Gastroesophageal sphincter (tissue), 4 donors: ENCODE results near the gene SIDT1. TPM values are rescaled to one million over a fixed set of nuclear protein-coding genes. Genes with fewer than 3 reads are reported as not detected.

Experiments
- ATAC-seq: fragments of 150-250 bp; one replicate; pipeline ENCODE4 v1.9.1; 2016; ENCODE audit warnings: mild to moderate bottlenecking, moderate library complexity
- H3K27ac ChIP-seq, 4 donors: fragments of 200-600 bp; sonication (generic) in 3 of 4; 1 replicate in 3 of 4; 2 replicates in 1 of 4; pipeline ENCODE4 v1.5.1; 2016 to 2019
- H3K27me3 ChIP-seq: fragments of 200-600 bp; sonication (generic); one replicate; pipeline ENCODE4 v1.5.1; 2019
- H3K36me3 ChIP-seq, 2 donors: fragments of 200-600 bp; sonication (generic); one replicate each; pipeline ENCODE4 v1.5.1; 2019; ENCODE audit warnings: control low read depth in 1 of 2
- H3K4me1 ChIP-seq, 3 donors: fragments of 200-600 bp; sonication (generic); 1 replicate in 2 of 3; 2 replicates in 1 of 3; pipeline ENCODE4 v1.5.1; 2016 to 2019; ENCODE audit warnings: control low read depth in 2 of 3
- H3K4me3 ChIP-seq, 2 donors: fragments of 200-600 bp; sonication (generic); one replicate each; pipeline ENCODE4 v1.5.1; 2019; ENCODE audit warnings: mild to moderate bottlenecking in 1 of 2, moderate library complexity in 1 of 2
- H3K9me3 ChIP-seq, 3 donors: fragments of 200-600 bp; sonication (generic); one replicate each; pipeline ENCODE4 v1.5.1; 2017 to 2019; ENCODE audit warnings: control low read depth in 2 of 3
- CTCF ChIP-seq, 4 experiments: fragments of 200-600 bp in 2 of 4; fragments of 450-650 bp in 2 of 4; sonication (generic) in 1 of 4; IDR thresholded peaks; one replicate each; pipeline ENCODE4 v1.5.1; 2017 to 2019; ENCODE audit warnings: antibody characterized with exemption in 4 of 4, mild to moderate bottlenecking in 2 of 4, moderate library complexity in 2 of 4
- EP300 ChIP-seq: sonication (generic); formaldehyde crosslinking; IDR thresholded peaks from one replicate; pipeline ENCODE4 v1.6.1; 2017; ENCODE audit warnings: antibody characterized with exemption, mild to moderate bottlenecking
- POLR2A ChIP-seq, 2 donors: fragments of 450-650 bp; IDR thresholded peaks; one replicate each; pipeline ENCODE4 v1.6.1; 2017; ENCODE audit warnings: antibody characterized with exemption in 2 of 2, mild to moderate bottlenecking in 2 of 2, moderate library complexity in 1 of 2
- POLR2AphosphoS5 ChIP-seq: sonication (generic); formaldehyde crosslinking; IDR thresholded peaks from one replicate; pipeline ENCODE4 v1.6.1; 2017; ENCODE audit warnings: antibody characterized with exemption
- WGBS, 2 donors: methylation state at CpG; one replicate each; pipeline ENCODE4 v1.1.5; 2018; ENCODE audit warnings: low coverage in 1 of 2; 5-methylcytosine and 5-hydroxymethylcytosine counted together
- total RNA-seq, 4 donors: library from RNA; depleted of rRNA; stranded (reverse); fragments of >200 nt; gene quantifications; one replicate each; pipeline ENCODE4 v1.1.0, GENCODE V29; 2016

SIDT1 gene
- total RNA-seq, 4 donors from 2014 or later, result 0.15 to 0.99 (median 0.86) TPM

GRCh38 chr3:113620091-113620490 lies 87.7 kb downstream of the SIDT1 start:
- TF ChIP-seq POLR2AphosphoS5, result no peak
- no peak for TF ChIP-seq EP300
- TF ChIP-seq CTCF (IDR thresholded peaks at IDR 0.05), result no peak
- no peak for TF ChIP-seq POLR2A (IDR thresholded peaks at IDR 0.05)
- Histone ChIP-seq H3K27ac (no peak overlapping the region), H3K9me3 (no peaks in the 10 kb centered on the region), H3K36me3 (no peaks in the 10 kb centered on the region), H3K4me1 (peaks cover 0 to 5% (median 0%) of the 10 kb centered on the region in 3 donors), H3K27me3 (no peaks in the 10 kb centered on the region), H3K4me3 (no peak overlapping the region)
- no peak for ATAC-seq

DNA sequence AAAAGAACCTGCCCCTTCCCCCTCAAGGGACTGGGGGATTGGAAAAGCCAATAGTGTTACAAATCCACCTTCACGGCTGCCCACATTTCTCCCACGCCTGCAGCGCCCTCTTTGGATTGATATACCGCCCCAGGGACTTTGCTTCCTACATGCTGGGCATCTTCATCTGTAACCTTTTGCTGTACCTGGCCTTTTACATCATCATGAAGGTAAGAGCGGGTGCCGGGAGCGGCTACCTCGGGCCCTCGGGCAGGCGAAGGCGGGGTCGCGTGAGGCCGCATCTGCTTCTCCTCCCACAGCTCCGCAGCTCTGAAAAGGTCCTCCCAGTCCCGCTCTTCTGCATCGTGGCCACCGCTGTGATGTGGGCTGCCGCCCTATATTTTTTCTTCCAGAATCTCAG lies 91.0 kb downstream of the SIDT1 start:
- TF ChIP-seq POLR2AphosphoS5, result no peak
- TF ChIP-seq POLR2A (IDR thresholded peaks at IDR 0.05), result no peak
- no peak for TF ChIP-seq EP300
- no peak for TF ChIP-seq CTCF (IDR thresholded peaks at IDR 0.05)
- H3K4me1 ChIP-seq, result peaks cover 0 to 19% (median 0%) of the 10 kb centered on the region in 3 donors
- H3K36me3 ChIP-seq, result no peaks in the 10 kb centered on the region
- no peaks in the 10 kb centered on the region for H3K27me3 ChIP-seq
- H3K9me3 ChIP-seq, result no peaks in the 10 kb centered on the region
- ATAC-seq, result no peak
- WGBS, 2 donors, result 37 to 46% methylated on average over 9 to 17 of the region's 19 CpGs
- no peak overlapping the region for H3K4me3 ChIP-seq
- no peak overlapping the region for H3K27ac ChIP-seq

- ATAC-seq, result no peak
- TF ChIP-seq POLR2A (IDR thresholded peaks at IDR 0.05) (no peak), CTCF (IDR thresholded peaks at IDR 0.05) (no peak), POLR2AphosphoS5 (no peak), EP300 (no peak)
- H3K36me3 ChIP-seq, result no peaks in the 10 kb centered on the region
- H3K9me3 ChIP-seq, result no peaks in the 10 kb centered on the region
- no peaks in the 10 kb centered on the region for H3K27me3 ChIP-seq
- peaks cover 0 to 24% (median 0%) of the 10 kb centered on the region in 3 donors for H3K4me1 ChIP-seq
- no peak overlapping the region for H3K4me3 ChIP-seq
- WGBS, 2 donors, result 92 to 97% methylated on average over 5 to 7 of the region's 7 CpGs
- H3K27ac ChIP-seq, result no peak overlapping the region
These were observed 91.5 kb downstream of the SIDT1 start for GRCh38 chr3:113623811-113624210.

DNA sequence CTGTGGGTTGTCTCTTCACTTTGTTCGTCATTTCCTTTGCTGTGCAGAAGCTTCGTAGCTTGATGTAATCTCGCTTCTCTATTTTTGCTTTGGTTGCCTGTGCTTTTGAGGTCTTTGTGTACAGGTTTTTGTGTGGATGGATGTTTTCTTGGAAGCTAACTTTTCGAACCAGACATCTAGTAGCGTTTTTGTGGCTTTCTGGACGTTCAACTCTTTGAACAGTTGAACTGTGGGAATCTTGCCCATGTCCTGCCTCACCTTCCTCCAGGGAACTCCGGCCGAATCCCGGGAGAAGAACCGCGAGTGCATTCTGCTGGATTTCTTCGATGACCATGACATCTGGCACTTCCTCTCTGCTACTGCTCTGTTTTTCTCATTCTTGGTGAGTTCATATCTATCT lies 93.5 kb downstream of the SIDT1 start:
- TF ChIP-seq POLR2A (IDR thresholded peaks at IDR 0.05), result no peak
- TF ChIP-seq POLR2AphosphoS5, result no peak
- TF ChIP-seq CTCF (IDR thresholded peaks at IDR 0.05), result no peak
- no peak for TF ChIP-seq EP300
- no peaks in the 10 kb centered on the region for H3K27me3 ChIP-seq
- H3K4me3 ChIP-seq, result no peak overlapping the region
- no peak overlapping the region for H3K27ac ChIP-seq
- peaks cover 0 to 42% (median 5%) of the 10 kb centered on the region in 3 donors for H3K4me1 ChIP-seq
- no peak for ATAC-seq
- WGBS, 2 donors, result 58 to 80% methylated on average over 6 to 12 of the region's 12 CpGs
- H3K9me3 ChIP-seq, result no peaks in the 10 kb centered on the region
- no peaks in the 10 kb centered on the region for H3K36me3 ChIP-seq

DNA sequence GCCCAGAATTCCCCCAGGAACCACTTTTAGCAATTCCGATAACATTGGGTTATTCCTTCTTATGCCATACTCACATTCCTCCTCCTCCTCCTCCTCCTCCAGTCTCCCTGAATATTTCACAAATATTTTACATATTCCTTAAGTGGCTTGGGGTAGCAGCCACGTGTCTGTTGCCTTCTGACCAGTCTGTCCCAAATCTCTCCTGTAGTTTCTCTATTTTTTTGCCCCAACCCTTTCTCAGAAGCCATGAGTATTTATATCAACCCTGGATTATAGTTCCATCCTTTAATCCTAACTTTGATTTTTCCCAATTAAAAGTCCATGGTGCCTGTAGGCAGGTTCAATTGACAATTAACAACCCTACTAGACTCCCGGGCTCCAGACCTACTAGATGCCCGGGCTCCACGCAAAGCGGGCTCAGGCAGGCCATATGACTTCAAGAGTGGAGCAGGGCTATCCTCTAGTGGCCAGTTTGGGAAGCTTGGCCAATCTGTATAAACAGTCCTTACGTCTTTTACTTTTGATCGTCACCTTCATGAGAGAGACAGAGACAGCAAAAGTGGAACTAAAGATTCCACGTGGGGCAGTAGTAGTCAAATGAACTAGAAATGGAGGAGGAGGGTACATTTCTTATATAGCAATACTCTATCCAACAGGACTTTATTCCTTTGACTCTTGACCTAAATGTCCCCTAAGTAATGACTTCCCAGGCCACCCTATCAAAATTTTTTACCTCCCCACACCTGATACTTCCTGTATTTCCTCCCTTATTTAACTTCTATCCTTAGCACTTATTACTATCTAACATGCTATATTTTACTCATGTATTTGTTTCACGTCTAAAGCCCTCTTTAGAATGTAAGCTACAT lies 94.4 kb downstream of the SIDT1 start:
- peak overlapping the region in 1 of 2 donors; percentile 15 for H3K4me3 ChIP-seq
- TF ChIP-seq POLR2AphosphoS5 (no peak), EP300 (no peak), CTCF (IDR thresholded peaks at IDR 0.05) (peak; percentile 87 to 93 (median 88)), POLR2A (IDR thresholded peaks at IDR 0.05) (no peak)
- 17 to 20% methylated on average over 5 to 9 of the region's 10 CpGs for WGBS, 2 donors
- peak; percentile 81 for ATAC-seq
- no peaks in the 10 kb centered on the region for H3K9me3 ChIP-seq
- no peak overlapping the region for H3K27ac ChIP-seq
- no peaks in the 10 kb centered on the region for H3K27me3 ChIP-seq
- no peaks in the 10 kb centered on the region for H3K36me3 ChIP-seq
- peaks cover 0 to 48% (median 5%) of the 10 kb centered on the region in 3 donors for H3K4me1 ChIP-seq
